ENCODE measurements around the gene HCK.

- TF ChIP-seq CTCF (conservative IDR thresholded peaks at IDR 0.05), result no peak
- no peak for TF ChIP-seq ZFX (IDR thresholded peaks at IDR 0.05)
Observed at GRCh38 chr20:32115211-32115767, 63.2 kb downstream of the HCK start.

Data from C4-2B (cell line).